Rectal smooth muscle tissue (tissue), 1 donor: ENCODE measurements around the gene TNXB.
"Not testable (repeated sequence)": the region's sequence is repeated elsewhere in the genome, so short reads cannot be mapped to it uniquely, and the experiment has no call there.

Source experiments
- H3K27ac ChIP-seq: one replicate; pipeline ENCODE4 v1.7.0; 2013; ENCODE audit warnings: low read depth, low read length, inconsistent platforms
- H3K27me3 ChIP-seq: one replicate; pipeline ENCODE4 v1.7.0; 2013; ENCODE audit warnings: low read length; ENCODE audit not compliant: control insufficient read depth, insufficient read depth
- H3K36me3 ChIP-seq: one replicate; pipeline ENCODE4 v1.7.0; 2013; ENCODE audit warnings: low read length; ENCODE audit not compliant: control insufficient read depth, insufficient read depth
- H3K4me1 ChIP-seq: one replicate; pipeline ENCODE4 v1.7.0; 2013; ENCODE audit warnings: low read length; ENCODE audit not compliant: control insufficient read depth, insufficient read depth
- H3K4me3 ChIP-seq: one replicate; pipeline ENCODE4 v1.7.0; 2013; ENCODE audit warnings: low read length
- H3K9ac ChIP-seq: one replicate; pipeline ENCODE4 v1.7.0; 2013; ENCODE audit warnings: low read length

TNXB gene

DNA sequence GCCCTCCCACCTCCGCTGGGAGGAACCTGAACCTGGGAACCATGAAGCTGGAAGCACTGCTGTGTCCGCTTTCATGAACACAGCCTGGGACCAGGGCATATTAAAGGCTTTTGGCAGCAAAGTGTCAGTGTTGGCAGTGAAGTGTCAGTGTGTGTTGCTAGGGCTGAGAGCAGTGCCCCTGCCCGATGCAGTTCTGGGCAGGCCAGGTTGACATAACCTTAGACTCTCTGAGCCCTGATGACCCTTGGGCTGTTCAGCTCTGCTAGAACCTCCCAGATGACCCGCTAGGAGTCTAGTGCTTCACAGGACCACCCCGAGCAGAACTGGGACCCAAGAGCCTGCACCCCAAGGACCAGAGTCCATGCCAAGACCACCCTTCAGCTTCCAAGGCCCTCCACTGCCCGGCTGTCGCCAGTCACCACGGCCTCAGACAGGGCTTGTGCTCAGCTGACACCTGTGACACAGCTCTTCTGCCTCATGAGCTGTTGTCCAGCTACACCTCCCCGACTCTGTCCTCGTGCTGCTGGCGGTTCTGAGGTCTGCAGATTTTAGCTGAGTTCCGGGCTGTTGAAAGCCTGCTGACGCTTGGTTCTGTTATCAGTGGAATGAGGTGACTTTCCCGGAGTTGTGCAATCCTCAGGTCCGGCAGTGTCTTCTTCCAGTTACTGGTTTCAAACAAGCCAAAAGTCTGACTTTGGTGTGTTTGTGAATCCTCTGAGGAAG, 106.4 kb downstream of the TNXB start:
- not testable (repeated sequence) for H3K27me3 ChIP-seq, H3K27ac ChIP-seq, H3K4me1 ChIP-seq, H3K9ac ChIP-seq, H3K36me3 ChIP-seq, H3K4me3 ChIP-seq

DNA sequence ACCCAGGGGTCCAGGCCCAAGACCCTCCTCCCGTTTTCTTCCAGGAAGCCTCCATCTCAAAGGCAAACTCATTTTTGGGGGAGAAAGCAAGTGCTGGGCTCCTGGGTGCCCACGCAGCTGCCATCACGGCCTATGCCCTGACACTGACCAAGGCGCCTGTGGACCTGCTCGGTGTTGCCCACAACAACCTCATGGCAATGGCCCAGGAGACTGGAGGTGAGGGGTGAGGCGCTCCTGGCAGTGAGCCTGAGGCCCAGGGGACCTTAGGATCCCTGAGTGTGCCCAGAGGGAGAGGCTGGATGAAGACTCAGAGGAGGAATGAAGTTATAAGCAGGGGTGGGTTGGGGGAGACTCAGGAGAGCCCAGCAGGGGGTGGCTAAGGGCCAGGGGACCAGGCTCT, 112.8 kb downstream of the TNXB start:
- not testable (repeated sequence) for H3K36me3 ChIP-seq, H3K9ac ChIP-seq, H3K4me3 ChIP-seq, H3K27ac ChIP-seq, H3K4me1 ChIP-seq, H3K27me3 ChIP-seq

DNA sequence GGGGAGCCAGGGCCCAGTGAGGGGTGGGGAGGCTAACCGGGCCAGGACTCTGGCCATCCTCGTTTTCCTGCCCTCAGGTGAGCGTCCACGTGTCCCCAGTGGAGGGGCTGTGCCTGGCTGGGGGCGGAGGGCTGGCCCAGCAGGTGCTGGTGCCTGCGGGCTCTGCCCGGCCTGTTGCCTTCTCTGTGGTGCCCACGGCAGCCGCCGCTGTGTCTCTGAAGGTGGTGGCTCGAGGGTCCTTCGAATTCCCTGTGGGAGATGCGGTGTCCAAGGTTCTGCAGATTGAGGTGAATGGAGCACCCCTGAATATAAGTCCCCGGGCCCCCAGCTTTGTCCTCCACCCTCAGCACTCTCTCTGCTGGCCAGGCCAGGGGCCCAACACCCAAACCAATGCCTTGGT, 114.7 kb downstream of the TNXB start:
- not testable (repeated sequence) for H3K9ac ChIP-seq, H3K4me1 ChIP-seq, H3K36me3 ChIP-seq, H3K27me3 ChIP-seq, H3K4me3 ChIP-seq, H3K27ac ChIP-seq
